GM18505 (cell line): ENCODE results near the gene COL6A5.

Experiments used
- ATAC-seq: cut with Tn5 transposase; IDR thresholded peaks from one replicate; pipeline ENCODE4 v1.9.1; 2021; ENCODE audit not compliant: unreplicated experiment
- POLR2A ChIP-seq: IDR thresholded peaks from 4 replicates; pipeline ENCODE4 v1.6.1; 2011; ENCODE audit warnings: borderline replicate concordance; ENCODE audit not compliant: insufficient read depth, insufficient read length; ENCODE audit errors: extremely low read depth

COL6A5 gene

DNA sequence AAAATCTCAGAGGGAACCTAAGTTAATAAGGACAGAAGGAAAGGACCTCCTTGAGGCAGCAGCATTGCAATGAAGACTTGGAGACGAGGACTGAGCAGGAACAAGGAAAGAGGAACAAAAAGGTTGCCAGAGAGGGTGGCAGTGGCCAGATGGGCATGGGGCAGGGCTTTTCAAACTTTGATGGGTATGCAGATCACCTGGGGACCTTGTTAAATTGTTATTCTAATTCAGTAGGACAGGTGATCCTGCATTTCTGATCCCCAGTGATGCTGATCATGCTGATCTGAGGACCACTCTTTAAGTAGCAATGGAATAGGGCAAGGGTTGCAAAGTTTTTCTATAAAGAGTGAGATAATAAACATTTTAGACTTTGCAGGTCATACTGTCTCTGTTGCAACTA is 182.6 kb downstream of the COL6A5 start:
- TF ChIP-seq POLR2A: no peak
- no peak for ATAC-seq

DNA sequence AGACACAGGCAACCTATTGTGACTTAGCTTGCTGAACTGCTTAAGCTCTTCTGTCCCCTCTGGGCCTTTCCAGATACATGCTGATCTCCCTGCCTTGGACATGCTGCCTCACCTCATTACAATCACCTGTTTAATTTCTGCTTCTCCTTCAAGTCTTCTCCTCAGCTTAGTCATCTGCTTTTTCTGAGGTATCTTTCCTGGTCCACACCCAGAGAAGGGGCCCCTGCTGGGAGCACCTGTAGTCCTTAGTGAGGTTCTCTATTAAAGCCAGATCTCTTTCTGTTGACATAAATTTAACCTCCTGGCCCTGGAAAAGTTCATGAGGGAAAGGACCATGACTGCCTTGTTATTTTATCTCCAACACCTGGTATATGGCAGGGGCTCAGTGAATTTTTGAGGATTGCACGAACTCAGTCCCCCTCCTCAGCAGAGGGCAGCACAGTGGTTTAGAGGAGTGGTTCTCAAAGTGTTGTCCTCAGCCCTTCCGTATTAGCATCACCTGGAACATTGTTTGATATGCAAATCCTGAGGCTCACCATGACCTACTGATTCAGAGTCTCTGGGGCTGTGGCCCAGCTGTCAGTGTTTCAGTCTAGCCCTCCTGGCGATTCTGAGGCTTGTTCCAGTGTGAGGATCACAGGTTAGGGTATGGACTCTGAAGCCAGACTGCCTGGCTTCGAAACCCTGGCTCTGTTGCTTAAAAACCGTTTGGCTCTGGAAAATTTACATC is 184.2 kb downstream of the COL6A5 start:
- ATAC-seq: no peak
- TF ChIP-seq POLR2A: no peak

DNA sequence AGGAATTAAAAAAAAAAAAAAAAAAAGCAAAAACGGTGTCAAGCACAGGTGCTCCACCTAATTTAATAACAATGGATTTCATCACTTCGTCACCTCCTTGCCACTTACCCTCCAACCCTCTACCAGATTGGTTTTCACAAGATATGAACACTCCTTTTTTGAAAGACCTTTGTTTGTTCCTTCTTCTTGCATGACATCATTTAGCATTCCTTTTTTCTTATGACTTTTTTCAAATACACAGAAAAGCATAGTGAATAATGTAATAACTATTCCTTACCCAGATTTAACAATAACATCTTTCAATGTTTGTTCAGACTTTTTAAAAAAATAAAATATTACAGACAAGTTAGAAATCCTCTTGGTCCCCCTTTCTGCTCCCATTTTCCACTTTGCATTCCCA is 187.8 kb downstream of the COL6A5 start:
- TF ChIP-seq POLR2A: no peak
- no peak for ATAC-seq
